HG03135 (cell line): Measurements from ENCODE around the gene BCL11B.
"Not testable (repeated sequence)": the region's sequence is repeated elsewhere in the genome, so short reads cannot be mapped to it uniquely, and the experiment has no call there.

Source experiments
- ATAC-seq: cut with Tn5 transposase; IDR thresholded peaks from one replicate; pipeline ENCODE4 v1.9.1; 2021; ENCODE audit warnings: mild to moderate bottlenecking, moderate library complexity; ENCODE audit not compliant: unreplicated experiment

Gene BCL11B

GRCh38 chr14:99242238-99242637 is 29.8 kb downstream of the BCL11B start:
- ATAC-seq = no peak

GRCh38 chr14:99241325-99242010 is 30.5 kb downstream of the BCL11B start:
- ATAC-seq = no peak

- ATAC-seq = no peak
Observed at GRCh38 chr14:99240627-99241324, 31.2 kb downstream of the BCL11B start.

- no peak for ATAC-seq
Observed at GRCh38 chr14:99239661-99240092, 32.3 kb downstream of the BCL11B start.

- no peak for ATAC-seq
Observed at GRCh38 chr14:99238216-99238615, 33.8 kb downstream of the BCL11B start.

- no peak for ATAC-seq
Observed at GRCh38 chr14:99237288-99237687, 34.7 kb downstream of the BCL11B start.

- ATAC-seq = no peak
Observed at GRCh38 chr14:99236386-99237138, 35.4 kb downstream of the BCL11B start.

GRCh38 chr14:99235582-99236320 is 36.2 kb downstream of the BCL11B start:
- no peak for ATAC-seq

- ATAC-seq = no peak
Observed at GRCh38 chr14:99234961-99235571, 36.9 kb downstream of the BCL11B start.

GRCh38 chr14:99234355-99234754 is 37.6 kb downstream of the BCL11B start:
- ATAC-seq = no peak

- no peak for ATAC-seq
Observed at GRCh38 chr14:99233222-99234035, 38.6 kb downstream of the BCL11B start.

- no peak for ATAC-seq
Observed at GRCh38 chr14:99232714-99233214, 39.2 kb downstream of the BCL11B start.

GRCh38 chr14:99231850-99232713 is 39.9 kb downstream of the BCL11B start:
- no peak for ATAC-seq

GRCh38 chr14:99231161-99231849 is 40.7 kb downstream of the BCL11B start:
- ATAC-seq = no peak

- ATAC-seq = no peak
Observed at GRCh38 chr14:99230208-99231151, 41.5 kb downstream of the BCL11B start.

GRCh38 chr14:99229654-99230207 is 42.3 kb downstream of the BCL11B start:
- ATAC-seq = no peak

- not testable (repeated sequence) for ATAC-seq
Observed at GRCh38 chr14:99228760-99229159, 43.2 kb downstream of the BCL11B start.
